GM18502 (cell line): ENCODE data around the gene HAPLN2.
"Not testable (repeated sequence)": the region's sequence is repeated elsewhere in the genome, so short reads cannot be mapped to it uniquely, and the experiment has no call there.

Experiments
- ATAC-seq: cut with Tn5 transposase; IDR thresholded peaks from one replicate; pipeline ENCODE4 v1.9.1; 2021; ENCODE audit warnings: mild to moderate bottlenecking; ENCODE audit not compliant: unreplicated experiment, poor library complexity

Gene HAPLN2

GRCh38 chr1:156615946-156616345, 3.3 kb upstream of the HAPLN2 start:
- ATAC-seq: no peak

- ATAC-seq: no peak
Observed at GRCh38 chr1:156616463-156616862, 2.8 kb upstream of the HAPLN2 start.

GRCh38 chr1:156619582-156619955, 354 bp downstream of the HAPLN2 start:
- ATAC-seq: no peak

- no peak for ATAC-seq
Observed at GRCh38 chr1:156622581-156623297, 3.5 kb downstream of the HAPLN2 start.

- ATAC-seq: no peak
Observed at GRCh38 chr1:156623946-156624813, 5.0 kb downstream of the HAPLN2 start.

GRCh38 chr1:156624814-156625435, 5.7 kb downstream of the HAPLN2 start:
- no peak for ATAC-seq

GRCh38 chr1:156625436-156626078, 6.3 kb downstream of the HAPLN2 start:
- no peak for ATAC-seq

GRCh38 chr1:156626079-156626438, 6.8 kb downstream of the HAPLN2 start:
- ATAC-seq: no peak

- ATAC-seq: no peak
Observed at GRCh38 chr1:156627313-156627880, 8.2 kb downstream of the HAPLN2 start.

GRCh38 chr1:156629823-156630449, 10.7 kb downstream of the HAPLN2 start:
- ATAC-seq: no peak

- ATAC-seq: not testable (repeated sequence)
Observed at GRCh38 chr1:156631152-156631551, 11.9 kb downstream of the HAPLN2 start.

- no peak for ATAC-seq
Observed at GRCh38 chr1:156632355-156632754, 13.1 kb downstream of the HAPLN2 start.

GRCh38 chr1:156638189-156638985, 19.2 kb downstream of the HAPLN2 start:
- ATAC-seq: no peak

GRCh38 chr1:156639601-156640101, 20.4 kb downstream of the HAPLN2 start:
- ATAC-seq: no peak

- ATAC-seq: no peak
Observed at GRCh38 chr1:156640842-156641706, 21.9 kb downstream of the HAPLN2 start.

GRCh38 chr1:156641761-156642264, 22.6 kb downstream of the HAPLN2 start, which contains the start of gene BCAN:
BCAN (plus strand) TSS chr1:156642117; CDS start chr1:156646055, 3,938 bp downstream.
- ATAC-seq: no peak

- no peak for ATAC-seq
Observed at GRCh38 chr1:156642265-156643048, 23.2 kb downstream of the HAPLN2 start.
